Neural cell (in vitro differentiated cells): ENCODE results near the gene SYT17.

ENCODE experiments used
- EP300 ChIP-seq: fragments of 450-650 bp; conservative IDR thresholded peaks from 2 replicates; pipeline ENCODE4 v1.6.1; 2014; ENCODE audit warnings: antibody characterized with exemption, mild to moderate bottlenecking, moderate library complexity; ENCODE audit not compliant: poor library complexity, severe bottlenecking
- TF ChIP-seq, protein P1 (sequence below): fragments of 450-650 bp; IDR thresholded peaks from 2 replicates; pipeline ENCODE4 v1.5.1; 2014; ENCODE audit warnings: antibody characterized with exemption, mild to moderate bottlenecking, moderate library complexity; ENCODE audit not compliant: poor library complexity, severe bottlenecking
- TF ChIP-seq, protein P2 (sequence below): IDR thresholded peaks from 2 replicates; pipeline ENCODE4 v1.6.1; 2012; ENCODE audit warnings: borderline replicate concordance

DNA sequence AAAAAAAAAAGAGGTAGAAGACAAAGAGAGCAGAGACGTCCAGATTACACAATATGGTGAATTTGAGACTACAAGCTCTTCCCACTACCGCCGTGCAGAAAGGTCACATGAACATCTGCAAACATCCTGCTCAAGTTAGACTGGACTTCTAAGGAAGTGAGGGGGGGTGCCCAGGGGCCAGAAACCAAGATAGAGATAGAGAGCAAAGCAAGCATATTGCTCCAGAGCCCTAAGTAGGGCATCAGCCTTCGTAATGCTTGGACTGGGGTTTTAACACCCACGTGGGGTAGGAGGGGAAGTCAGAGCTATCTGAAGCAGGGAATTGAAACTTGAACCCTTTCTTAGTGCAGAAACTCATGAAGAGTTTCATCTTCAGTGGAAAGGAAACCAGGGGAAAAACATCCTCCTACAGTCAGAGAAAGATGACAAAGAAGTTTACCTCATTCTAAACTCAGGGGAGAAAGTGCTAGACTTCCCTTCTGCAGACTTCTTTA lies 126.2 kb downstream of the SYT17 start:
- TF ChIP-seq, protein P1, sequence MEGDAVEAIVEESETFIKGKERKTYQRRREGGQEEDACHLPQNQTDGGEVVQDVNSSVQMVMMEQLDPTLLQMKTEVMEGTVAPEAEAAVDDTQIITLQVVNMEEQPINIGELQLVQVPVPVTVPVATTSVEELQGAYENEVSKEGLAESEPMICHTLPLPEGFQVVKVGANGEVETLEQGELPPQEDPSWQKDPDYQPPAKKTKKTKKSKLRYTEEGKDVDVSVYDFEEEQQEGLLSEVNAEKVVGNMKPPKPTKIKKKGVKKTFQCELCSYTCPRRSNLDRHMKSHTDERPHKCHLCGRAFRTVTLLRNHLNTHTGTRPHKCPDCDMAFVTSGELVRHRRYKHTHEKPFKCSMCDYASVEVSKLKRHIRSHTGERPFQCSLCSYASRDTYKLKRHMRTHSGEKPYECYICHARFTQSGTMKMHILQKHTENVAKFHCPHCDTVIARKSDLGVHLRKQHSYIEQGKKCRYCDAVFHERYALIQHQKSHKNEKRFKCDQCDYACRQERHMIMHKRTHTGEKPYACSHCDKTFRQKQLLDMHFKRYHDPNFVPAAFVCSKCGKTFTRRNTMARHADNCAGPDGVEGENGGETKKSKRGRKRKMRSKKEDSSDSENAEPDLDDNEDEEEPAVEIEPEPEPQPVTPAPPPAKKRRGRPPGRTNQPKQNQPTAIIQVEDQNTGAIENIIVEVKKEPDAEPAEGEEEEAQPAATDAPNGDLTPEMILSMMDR, result no peak
- TF ChIP-seq, protein P2, sequence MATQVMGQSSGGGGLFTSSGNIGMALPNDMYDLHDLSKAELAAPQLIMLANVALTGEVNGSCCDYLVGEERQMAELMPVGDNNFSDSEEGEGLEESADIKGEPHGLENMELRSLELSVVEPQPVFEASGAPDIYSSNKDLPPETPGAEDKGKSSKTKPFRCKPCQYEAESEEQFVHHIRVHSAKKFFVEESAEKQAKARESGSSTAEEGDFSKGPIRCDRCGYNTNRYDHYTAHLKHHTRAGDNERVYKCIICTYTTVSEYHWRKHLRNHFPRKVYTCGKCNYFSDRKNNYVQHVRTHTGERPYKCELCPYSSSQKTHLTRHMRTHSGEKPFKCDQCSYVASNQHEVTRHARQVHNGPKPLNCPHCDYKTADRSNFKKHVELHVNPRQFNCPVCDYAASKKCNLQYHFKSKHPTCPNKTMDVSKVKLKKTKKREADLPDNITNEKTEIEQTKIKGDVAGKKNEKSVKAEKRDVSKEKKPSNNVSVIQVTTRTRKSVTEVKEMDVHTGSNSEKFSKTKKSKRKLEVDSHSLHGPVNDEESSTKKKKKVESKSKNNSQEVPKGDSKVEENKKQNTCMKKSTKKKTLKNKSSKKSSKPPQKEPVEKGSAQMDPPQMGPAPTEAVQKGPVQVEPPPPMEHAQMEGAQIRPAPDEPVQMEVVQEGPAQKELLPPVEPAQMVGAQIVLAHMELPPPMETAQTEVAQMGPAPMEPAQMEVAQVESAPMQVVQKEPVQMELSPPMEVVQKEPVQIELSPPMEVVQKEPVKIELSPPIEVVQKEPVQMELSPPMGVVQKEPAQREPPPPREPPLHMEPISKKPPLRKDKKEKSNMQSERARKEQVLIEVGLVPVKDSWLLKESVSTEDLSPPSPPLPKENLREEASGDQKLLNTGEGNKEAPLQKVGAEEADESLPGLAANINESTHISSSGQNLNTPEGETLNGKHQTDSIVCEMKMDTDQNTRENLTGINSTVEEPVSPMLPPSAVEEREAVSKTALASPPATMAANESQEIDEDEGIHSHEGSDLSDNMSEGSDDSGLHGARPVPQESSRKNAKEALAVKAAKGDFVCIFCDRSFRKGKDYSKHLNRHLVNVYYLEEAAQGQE, result no peak
- TF ChIP-seq EP300, result no peak
